Measurements from ENCODE around the gene GPR161.

Gene GPR161

DNA sequence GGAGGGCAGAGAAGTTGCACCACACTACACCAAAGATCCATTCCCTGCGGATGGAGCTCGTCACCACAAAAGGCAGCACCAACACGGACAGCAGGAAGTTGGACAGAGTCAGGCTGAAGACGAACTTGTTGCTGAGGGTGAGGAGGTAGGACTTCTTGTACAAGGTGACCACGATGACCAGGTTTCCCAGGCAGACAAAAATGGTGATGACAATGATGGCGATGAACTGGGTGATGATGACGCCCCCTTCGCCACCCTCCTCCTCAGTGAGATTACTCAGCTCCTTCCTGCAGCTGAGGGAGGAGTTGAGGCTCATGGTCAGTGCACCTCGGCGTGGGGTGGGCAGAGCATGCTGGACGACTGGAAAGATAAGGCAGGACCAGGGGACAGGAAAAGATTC lies 32.2 kb downstream of the GPR161 start:
- DNase-seq = no peak

DNA sequence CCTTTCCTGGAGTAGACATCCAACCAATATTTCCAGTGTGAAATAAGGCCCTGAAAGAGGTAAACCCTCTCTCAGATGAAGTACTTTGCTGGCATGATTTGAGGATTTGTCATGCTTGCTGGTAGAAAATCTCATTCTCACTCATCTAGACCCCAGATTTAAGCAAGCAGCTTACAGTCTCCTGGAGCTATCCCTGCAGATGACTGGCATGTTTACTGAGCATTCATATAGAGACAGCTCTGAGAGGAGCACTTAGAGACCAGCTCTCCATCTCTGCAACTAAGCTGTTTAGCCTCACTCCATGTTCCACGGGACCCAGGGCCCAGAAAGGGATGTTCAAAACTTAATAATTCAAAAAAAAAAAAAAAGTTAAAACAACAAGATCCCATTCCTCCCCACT lies 34.2 kb downstream of the GPR161 start:
- no peak for DNase-seq

DNA sequence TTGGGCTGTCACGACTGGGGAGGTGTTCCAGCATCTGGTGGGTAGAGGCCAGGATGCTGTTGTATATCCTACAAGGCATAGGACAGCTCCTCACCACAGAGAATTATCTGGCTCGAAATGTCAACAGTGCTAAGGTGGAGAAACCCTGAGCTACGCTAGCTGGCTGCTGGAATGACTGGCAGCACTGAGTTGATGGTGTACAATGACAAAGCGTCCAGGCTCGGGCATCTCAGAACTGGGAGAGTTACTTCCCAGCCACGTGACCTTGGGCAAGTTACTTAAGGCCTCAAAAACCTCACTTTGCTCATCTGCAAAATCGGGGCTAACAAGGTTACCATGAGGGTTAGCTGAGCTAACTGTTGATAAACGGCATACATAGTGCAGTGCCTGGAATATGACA lies 35.4 kb downstream of the GPR161 start:
- DNase-seq = no peak

DNA sequence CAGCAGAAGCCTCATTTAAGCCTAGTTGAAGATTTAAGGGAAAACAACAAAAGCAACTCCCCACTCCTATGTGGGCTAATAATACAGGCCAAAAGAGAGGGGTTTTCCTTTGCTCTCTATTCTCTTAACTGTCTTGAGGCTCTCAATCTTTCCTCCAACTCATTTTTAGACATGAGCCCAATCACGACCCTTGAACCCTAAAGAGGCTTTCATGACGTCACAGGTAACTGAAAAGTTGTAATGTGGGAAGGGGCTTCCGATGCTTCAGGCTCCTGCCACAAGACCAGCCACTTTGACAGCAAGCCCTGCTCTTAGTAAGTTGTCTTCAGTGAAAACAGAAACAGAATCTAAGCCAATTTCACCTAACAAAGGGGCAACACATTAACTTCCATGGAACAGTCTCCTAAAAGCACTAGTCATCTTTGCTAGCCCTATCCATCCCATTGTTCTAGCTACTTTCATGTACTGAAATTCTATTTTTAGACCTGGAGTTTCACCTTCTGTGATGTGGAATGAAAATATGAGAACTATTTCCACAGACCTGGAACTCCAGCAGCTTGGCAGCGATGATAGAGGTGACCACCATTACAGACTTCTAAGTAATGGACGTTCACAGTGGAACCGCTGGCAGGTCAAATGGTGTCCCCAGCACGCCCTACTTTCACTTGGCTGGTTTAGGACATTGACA lies 36.3 kb downstream of the GPR161 start:
- DNase-seq = no peak

DNA sequence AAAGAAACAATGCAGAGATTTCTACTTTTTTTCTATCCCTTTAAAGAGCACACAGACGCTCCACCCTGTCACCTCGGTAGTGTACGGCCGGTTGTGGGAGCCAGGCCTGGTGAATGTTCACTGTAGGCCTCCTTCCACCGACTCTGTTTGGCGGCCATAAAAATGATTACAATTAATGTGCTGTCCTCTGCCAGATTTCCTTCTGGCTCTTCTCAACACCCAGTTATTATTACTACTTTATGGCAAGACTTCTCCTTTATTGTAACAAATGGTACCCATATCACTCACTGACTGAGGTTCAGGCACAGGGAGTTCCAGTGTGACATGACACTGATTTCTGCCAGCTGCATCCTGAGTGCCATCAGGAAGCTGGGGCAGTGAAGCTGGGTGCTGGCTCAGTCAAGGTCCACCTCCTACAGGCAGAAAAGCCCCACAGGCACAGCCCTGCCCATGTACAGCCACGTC lies 37.4 kb downstream of the GPR161 start:
- DNase-seq = no peak

DNA sequence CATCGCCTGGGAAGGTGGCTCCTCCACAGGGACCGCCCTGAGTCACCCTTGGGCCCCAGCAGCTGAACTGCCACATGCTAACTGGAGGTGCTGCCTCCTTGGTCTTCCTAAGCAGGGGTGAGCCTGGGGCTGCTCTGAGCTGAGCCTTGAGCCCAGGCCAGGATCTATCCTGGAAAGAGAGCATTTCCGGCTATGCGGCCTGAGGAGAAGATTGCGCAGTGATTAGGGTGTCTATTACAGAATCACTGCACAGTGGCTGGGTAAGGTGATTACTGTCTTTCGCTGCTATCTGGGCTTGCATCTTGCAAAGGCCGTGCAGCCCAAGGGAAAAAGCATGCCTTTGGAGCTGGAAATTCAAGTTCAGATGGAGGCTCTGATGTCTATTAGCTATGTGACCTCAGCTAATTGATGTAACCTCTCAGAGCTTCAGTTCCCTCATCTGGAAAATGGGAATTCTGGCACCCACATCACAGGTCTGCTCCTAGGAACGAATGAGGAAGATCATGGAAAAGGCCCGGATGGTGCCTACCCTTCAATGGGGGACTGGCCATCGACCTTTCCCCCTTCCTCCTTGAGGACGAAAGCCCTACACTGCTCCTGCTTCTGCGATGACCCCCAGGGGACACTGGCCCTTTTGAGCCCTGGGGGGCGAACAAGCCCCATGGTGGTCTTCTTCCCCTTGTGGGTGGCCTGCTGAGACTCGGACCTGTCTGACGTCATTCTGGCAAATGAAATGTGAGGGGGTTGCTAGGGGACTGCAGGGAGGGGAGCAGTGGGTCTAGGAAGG lies 38.0 kb downstream of the GPR161 start:
- no peak for DNase-seq

DNA sequence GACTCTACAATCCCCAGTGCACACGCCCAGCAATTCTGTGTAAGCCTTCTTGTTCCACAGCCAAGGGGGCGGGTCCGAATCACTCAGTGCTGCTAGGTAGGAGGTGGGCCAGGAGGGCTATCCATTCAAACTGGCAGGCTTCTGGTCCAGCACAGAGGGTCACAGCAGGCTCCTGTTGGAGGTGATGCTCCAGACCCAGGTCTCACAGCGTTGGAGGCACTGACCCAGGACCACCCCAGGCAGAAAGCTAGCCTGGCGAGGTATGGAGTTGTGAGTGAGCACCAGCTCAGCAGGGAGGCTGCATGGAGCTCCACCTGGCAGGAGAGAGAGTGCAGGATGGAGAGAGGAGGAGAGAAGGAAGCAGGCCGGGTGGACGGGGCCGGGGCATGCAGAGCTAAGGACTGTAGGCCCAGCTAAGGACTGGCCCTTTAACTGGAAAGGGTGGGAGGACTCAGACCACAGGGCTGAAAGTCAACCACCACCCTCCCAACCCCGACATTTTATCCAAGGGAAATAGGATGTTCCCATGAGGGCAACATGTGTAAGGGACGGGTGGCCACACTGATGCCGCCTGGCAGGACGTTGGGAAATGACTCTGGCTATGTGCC lies 38.7 kb downstream of the GPR161 start:
- DNase-seq = no peak

DNA sequence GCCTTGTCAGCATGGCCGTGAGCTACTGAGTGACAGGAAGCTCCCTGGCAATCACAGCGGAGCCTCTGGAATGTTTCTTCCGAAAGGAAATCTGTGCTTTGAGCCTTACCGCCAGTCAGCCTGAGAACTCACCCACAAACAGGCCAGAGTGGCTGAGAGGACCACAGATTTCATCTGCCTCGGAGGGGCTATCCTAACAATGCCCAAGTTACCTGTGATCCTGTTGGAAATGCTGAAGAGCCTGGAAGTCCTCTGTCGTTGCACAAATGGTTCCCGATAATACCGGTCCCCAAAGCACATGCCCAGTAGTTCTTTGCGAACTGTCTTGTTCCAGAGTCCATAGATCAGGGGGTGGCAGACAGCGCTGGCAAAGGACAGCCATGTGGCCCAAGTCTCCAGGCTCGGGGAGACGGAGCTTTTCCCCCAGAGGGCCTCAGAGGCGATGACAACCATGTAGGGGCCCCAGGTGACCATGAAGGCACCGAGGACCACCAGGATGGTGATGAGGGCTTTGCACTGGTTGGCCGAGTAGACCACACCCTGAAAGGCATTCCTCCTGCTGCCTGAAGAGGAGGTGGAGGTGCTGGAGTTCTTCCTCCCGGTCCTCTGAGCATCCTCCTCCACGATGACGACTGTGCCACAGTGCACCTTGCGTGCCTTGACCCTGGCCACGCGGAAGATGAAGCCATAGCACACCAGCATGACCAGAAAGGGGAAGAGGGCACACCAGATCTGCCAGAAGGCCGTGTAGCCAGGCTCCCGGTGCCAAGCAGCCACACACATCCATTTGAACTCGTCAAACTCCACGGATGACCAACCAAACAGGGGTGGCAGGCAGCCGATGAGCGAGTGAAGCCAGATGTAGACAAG lies 40.2 kb downstream of the GPR161 start:
- DNase-seq = no peak

DNA sequence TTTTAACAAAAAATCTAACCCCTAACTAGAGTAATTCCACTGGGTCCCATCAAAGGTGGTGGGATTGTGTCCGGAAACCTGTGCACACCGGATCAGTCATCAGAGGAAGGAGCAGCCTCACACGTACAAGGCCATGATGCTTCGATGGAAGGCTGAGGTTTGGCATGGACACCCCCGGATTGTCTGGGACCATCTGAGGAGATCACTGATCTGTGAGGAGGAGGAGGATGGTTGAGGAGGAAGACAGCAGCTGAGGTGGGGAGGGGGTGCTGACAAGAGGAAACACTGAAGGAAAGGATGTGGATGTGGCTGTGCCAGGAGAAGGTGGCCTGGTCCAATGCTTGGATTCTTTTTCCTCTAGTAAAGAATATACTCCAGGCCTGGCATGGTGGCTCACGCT lies 41.3 kb downstream of the GPR161 start:
- DNase-seq = no peak

DNA sequence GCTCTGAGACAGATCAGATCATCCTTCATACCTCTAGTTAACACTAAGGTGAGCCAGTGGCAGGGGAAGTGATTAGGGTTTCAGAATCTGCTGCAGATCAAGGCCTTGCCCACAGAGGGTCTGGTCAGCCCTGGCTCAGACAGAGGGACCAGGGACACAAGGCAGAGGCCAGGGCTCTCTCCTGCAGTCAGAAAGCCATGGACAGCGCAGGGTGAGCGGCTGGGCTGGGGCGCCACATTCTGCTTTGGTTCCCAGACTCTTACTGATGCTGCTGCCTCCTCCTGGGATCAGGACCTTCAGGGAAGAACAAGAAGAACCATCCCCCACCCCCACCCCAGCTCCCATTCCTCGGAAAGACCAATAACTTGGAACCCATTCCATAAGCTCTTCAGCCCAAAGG lies 43.1 kb downstream of the GPR161 start:
- no peak for DNase-seq

DNA sequence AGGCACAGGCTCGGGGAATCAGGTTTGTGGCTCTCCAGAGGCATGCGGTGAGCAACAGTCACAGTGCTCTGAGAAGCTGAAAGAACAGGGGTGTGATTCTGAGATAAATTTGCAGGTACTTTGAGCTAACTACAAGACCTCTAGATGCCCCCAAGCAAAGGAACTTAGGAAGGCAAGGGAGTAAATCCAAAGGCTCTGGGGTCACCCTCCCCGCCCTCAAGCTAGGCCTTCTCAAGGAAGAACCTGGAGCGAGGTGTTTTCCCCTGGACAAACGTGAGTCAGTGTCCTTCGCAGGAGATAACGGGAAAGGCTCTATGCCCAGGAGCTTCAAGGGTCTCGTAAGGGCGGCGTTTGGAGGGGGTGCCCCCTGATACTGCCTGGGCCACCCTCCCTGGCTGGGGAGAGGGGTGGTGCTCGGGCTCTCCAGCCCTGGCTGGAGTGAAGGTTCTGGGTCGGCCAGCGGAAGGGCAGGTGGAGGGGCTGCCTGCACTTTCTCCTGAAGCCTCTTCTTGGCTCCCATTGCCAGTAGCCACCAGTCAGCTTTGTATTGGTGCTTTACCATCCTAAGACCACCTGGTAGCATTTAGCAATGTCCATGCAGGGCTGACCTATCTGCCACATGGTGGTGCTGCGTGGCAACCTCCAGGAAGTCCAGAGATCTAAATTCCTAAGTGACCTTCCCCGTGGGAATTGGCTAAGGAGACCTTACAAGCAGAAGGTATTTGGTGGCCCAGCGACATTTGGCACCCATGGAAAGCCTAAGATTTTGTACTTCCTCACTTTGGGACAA lies 44.0 kb downstream of the GPR161 start:
- peak; percentile 29 for DNase-seq

DNA sequence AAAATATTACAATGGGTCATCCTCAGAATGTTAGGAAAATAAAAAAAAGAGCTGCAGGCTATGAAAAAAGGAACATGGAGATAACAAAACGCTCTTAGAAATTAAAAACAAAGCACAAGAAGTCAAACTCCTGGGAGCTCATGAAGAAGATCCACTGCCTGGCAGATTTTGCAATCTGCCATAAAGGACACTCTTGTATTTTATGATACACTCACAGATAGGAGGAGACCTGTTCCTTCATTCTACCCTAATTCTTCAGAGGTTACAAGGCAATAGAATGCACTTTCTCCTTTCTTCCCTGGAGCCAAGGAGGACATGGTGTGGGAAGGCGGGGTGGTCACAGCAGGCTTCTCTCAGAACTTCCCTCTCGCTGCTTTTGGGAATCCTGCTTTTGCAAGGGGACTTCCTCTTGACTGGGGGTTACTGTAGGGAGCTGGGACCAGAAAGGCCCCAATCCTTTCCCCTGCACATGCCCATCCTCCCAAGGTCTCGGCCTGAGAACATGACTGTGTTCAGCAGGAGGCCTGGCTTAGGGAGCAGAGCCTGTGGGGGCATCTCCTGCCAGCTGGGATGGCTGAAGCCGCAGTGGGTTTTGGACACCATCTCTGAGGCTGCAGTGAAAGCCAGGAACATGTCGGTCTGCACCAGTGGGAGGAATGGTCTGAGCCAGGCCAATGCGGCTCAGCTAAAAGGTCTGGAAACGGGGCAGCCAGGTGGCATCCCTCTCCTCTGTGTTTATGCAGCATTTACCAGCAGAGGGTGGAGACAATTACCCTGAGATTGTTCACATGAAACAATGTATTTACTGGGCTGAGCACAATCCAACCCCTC lies 44.8 kb downstream of the GPR161 start:
- DNase-seq = no peak

DNA sequence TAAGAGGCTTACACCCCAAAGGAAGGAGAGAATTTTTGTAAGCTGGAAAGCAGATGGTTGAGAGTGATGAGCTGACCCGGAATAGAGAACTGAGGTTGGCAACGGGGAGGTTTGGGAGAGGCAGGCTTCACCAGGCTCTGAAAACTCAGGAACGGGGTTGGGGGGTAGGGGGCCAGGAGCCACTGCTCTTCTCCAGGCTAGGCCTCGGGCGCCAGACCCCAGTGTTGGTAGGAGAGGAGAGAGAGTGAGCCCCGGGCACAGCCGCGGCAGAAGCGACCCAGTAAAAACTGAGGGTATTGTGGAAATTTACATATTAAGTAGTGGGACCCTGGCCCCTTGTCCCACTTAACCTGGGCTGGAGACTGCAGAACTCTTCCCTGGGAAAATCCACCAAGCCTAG lies 45.7 kb downstream of the GPR161 start:
- DNase-seq = no peak

DNA sequence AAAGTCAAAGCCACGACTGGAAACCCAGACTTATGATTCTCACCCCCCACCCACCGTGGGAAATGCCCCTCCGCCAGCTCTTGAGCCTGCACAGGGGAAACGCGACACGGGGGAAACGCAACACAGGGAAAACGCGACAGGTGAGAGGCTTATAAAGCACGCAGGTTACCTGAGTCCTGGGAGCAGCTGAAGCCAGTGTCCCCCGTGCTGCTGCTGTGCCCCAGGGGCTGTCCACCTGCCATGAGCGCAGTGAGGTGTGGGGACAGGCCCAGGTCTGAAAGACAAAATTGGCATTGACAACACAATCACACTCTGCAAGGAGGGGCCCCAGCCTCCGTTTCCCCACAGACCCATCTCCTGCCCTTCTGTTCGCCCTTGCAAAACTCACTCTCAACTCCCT lies 46.3 kb downstream of the GPR161 start:
- DNase-seq = no peak

DNA sequence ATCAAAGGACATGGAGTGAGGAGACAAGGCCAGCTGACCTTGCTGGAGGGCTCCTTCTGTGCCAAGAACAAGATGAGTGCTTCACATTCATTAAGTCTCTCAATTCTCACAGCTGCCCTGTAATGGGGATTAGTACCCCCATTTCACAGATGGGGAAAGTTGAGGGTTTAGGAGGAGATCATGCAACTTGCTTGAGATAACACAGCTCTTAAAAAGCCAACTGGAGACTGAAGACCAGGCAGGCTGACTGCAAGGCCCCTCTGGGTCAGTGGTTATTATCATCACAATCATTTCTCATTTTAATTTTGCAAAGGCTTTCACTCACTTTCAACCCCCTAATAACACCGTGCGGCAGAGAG lies 46.8 kb downstream of the GPR161 start:
- DNase-seq = no peak

DNA sequence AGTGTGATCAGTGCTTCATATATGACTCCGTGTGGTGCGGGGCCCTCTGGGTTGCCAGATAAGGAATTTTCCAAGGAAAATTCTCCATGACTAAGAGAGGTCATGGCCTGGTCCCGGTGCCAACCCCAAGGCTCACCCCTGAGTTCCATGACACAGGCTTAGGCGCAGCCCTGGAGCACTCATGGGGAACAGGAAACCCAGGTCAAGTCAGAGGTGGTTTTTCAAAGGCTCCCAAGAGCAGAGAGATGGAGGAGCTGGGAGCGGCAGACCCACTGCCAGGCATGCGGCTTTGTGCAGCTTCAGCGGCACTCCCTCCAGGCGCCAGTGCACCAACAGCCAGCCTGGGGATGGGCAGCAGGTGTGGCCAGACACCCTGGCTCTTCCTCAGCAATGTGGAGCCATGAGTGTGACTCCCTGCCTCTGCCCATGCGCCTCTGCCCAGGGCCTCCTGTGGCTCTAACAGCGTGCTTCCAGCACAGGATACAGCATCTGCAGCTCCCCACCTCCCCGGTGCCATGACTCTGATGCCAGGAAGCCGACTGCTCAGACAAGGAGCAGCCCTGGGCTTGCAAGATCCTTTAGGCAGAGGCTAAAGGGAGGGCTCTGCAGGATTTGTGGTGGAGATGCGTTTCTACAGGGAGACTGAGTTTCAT lies 47.3 kb downstream of the GPR161 start:
- no peak for DNase-seq

DNA sequence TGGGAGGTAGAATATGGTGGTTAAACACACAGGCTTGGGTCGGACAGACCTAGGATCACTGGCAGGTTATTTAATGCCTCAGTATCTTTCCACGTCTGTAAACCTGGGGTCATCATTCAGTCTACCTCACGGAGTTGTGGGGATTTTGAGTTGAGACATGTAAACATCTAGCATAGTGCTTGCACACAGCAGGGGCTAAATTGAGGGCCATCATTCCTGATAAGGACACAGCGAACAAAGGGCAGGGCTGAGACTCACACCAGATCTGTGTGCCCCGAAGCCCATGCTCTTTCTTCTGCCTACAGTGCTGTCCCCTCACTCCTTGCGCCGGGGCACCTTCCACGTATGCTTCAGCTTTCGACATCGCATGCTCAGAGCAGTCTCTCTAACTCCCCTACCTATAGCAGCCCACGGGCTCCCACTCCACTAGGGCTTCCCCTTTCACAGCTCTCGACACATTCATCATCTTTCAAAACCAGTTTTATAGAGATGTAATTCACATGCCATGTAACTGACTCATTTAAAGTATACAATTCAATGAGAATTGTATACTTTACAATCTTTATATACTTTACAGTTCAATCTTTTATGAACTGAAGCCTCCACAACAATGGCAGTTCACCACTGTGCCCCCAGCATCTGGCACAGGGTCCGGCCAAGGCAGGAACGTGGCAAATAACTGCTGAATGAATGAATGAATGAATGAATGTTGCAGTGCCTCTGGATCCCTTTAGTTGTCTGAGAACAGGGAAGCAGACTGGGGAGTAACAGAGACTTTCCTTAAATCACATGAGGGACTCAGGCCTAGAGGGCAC lies 48.0 kb downstream of the GPR161 start:
- DNase-seq = no peak

DNA sequence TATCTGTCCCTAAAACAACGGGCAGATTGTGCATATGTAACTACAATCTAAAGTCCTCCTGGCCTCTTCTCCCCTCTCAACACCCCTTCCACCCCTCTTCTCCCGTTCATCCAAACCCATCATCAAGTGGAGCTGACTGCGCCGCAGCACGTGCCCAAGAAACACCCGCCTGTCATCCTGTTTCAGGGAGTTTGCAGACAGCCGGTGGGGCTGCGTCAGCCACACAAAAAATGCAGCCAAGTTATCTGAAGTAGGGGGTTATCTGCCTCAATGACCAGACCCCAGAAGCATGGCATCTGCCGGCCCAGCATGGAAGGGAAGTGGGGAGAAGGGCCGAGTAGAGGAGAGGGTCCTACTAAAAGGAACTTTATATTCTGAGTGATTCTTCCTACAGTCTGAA lies 49.0 kb downstream of the GPR161 start:
- no peak for DNase-seq

DNA sequence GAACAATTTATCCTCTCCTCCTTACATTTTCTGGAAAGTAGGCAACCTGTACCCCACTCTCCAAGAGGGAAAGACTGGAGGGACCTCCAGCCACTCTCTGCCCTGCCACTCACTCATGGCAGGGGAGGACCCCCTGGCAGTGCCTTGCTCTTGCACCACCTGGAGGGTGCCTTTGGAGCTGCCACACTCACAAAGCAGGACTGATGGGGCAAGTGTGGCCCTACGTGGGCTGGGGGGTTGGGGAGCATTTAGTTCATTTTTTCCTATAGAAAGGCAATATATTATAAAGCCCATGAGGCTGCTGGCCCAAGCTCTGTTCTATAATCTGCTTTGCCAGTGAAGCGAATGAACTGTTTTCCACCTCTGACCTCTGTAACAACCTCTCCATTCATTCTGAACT lies 50.3 kb downstream of the GPR161 start:
- no peak for DNase-seq

DNA sequence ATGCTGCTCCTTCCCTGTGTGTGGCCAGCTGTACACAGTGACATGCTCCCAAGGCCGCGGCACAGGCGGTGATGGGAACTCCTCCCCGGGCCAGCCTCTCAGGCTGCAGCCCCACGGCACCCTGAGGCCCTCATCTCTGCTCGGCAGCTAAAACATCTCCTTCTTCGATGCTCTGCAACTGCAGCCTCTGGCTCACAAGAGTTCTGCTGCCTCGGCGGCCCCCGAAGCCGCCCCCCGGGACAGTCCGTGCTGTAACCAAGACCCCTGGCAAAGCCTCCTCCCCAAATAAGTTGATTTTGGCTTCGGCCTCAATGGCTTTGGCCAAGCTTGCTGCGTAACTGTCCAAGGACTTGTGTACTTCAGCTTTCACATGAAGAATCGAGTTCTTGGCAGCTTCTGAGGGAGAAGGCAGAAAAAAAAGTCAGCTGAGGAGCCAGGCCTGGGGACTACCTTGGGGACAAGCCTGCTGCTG lies 51.3 kb downstream of the GPR161 start:
- DNase-seq = no peak
